Effector CD4-positive, alpha-beta T cell (primary cell): ENCODE measurements around the gene AIM2.
"Not testable (repeated sequence)": the region's sequence is repeated elsewhere in the genome, so short reads cannot be mapped to it uniquely, and the experiment has no call there.

Source experiments
- DNase-seq: peaks from one replicate; pipeline ENCODE4 v3.0.0-alpha.2; 2020
- total RNA-seq: gene quantifications from one replicate; lab custom pipeline; 2026; lab: John Stamatoyannopoulos, UW

Gene AIM2, protein sequence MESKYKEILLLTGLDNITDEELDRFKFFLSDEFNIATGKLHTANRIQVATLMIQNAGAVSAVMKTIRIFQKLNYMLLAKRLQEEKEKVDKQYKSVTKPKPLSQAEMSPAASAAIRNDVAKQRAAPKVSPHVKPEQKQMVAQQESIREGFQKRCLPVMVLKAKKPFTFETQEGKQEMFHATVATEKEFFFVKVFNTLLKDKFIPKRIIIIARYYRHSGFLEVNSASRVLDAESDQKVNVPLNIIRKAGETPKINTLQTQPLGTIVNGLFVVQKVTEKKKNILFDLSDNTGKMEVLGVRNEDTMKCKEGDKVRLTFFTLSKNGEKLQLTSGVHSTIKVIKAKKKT
- 0.56 reads per million for total RNA-seq

DNA sequence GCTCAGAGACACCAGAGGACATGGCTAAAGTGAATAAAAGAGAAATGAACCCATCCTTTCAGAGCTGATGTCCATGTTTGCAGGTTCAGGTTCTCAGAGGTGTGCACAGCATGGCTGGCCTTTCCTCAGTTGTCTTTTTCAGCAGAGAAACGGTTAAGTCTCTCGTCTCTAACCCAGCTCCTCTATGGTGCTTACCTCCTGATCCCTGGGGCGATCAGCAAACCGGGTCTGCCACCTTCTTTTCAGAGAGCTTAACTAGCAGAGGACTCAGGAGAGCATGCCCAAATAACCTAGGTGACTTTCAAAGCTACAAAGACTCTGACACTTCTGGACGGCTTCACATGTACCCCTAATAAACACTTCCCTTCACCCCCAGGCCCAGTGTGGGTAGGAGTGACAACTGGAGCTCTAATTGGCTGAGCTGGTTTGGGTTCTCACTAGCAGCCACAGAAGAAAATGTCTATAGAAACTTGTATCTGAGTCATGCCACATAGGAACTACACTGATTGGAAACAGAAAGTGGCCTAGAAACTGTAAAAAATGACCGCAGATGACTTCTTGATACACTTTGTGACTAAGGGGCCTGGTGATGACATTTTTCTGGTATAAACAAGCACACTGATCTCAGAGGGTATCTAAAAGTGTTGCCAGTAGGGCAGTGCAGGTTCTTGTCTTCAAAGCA is at the start of gene AIM2:
Gene AIM2, minus strand, starts transcription at position 329 of the 682 bp plus-strand sequence. CDS start 3,267 bp downstream, outside the sequence.
- peak; percentile 37 for DNase-seq

DNA sequence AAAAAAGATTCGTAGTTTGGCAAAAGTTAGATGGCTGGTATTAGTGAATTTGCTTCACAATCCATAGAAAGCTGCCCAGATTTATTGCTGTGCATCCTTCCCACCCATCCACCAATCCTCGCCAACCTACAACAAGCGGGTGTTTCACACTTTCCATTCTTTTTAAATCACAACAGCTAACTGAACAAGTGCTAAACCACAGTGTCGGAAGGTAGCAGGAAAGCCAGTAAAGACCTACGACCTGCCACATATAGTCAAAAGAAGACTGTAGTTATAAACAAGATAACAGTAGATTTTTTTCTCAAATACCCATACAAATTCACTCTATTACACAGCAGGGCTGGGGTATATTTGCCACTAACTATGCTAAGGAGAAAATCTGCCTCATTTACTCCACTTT is 47.0 kb upstream of the AIM2 start:
- DNase-seq: no peak

DNA sequence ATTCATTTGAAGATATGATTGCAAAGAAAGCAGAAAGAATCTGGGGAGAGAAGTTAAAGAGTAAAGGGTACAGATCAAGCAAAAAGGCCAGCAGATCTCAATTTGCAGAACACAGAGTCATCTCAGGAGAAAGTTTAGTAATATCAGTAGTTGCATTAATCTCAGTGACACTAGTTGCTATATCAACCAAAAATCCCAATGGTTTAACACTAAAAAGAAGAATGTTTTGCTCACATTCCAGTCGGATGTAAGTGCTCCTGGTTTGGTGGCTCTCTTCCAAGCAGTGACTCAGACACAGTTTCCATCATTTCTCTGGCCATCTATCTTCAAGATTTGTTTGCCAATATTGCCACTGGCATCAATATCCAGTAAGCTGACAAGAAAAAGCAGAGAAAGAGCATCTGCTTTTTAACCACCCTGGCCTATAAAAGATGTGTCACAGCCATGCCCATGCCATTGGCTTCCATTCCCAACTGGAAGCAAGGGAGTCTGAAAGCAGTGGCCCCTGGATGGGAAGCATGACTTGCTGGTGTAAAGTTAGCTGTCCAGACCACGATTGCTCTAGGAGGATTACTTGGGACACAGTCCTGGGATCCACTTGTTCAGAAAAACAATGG is 45.5 kb upstream of the AIM2 start:
- DNase-seq: no peak

DNA sequence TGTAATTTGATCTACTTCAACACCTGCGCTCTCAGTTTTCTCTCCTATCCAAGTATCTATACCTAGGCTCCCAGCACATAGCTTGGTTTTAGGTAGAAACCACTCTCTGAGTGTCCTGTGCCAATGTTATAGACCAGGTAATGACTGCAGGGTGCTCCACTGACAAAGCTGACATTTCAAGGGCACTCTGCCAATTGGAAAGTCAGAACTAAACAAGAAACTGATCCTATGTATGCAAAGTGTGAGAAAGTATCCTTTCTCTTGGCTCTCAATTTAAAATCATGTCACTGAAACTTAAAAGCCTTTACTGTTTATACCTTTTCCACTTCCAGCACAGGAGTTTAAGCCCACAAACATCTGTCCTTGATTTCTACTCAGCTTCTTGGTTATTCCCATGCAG is 45.0 kb upstream of the AIM2 start:
- DNase-seq: no peak

DNA sequence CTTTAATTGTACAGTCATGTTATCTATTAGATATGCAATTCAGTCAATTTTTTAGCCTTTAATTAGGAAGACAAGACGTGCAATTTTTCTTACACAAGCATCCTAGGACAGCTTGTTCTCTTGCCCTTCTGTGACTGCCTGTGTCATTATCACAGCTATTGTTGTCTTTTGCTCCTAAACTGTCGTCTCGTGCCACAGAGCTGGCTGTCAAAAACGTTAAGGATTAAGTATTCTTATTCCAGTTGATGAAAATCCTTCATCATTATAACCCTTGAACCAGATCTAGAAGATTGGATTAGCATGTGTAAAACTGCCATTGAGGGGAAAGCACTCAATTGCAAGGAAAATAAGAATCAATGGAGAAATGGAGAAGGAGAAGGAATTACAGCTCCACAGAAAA is 43.8 kb upstream of the AIM2 start:
- no peak for DNase-seq

DNA sequence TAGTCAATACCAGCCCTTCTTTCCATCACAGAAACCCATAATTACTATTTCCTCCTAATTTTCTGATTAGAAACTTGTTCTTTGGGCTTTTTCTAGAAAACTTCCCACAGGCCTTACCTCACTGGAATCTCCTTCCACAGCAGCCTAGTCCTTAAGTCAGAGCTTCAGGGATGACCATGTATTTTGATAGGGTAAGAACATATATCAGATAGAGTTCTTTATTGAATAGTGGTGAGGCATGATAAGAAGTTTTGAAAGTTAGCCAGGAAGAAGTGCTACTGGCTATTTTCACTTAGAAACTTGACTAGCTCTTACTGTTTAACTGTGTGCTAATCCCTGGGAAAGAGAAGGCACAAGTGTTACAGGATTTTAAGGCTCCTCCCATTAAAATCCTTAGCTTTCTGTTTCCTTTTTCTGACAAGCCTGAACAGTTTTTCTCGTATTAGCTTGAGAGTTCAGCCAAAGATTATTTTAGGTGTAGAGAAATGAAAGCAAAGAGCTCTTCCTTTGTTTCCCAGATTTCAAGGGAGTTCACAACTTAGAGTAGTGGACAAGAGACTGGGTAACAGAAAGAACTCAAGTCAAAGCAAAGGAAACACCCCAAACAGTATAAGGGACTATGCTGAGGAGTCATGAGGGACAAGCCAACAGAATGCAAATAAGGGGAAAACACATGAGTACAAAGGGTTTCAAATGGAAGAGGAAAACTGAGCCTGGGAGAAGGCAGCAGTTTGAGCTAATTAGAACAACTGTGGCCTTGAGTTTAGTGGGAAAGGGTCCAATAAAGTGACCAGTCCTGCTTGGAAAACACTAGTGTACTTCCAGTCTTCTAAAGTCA is 37.2 kb upstream of the AIM2 start:
- DNase-seq: no peak

DNA sequence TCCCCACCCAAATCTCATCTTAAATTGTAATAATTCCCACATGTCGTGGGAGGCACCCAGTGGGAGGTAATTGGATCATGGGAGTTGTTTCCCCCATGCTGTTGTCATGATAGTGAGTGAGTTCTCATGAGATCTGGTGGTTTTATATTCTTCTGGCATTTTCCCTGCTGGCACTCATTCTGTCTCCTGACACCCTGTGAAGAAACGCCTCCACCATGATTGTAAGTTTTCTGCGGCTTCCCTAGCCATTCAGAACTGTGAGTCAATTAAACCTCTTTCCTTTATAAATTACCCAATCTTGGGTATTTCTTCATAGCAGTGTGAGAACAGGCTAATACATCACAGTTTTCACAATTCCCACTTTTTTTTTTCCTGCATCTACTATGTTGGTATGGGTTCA is 26.5 kb upstream of the AIM2 start:
- DNase-seq: not testable (repeated sequence)

DNA sequence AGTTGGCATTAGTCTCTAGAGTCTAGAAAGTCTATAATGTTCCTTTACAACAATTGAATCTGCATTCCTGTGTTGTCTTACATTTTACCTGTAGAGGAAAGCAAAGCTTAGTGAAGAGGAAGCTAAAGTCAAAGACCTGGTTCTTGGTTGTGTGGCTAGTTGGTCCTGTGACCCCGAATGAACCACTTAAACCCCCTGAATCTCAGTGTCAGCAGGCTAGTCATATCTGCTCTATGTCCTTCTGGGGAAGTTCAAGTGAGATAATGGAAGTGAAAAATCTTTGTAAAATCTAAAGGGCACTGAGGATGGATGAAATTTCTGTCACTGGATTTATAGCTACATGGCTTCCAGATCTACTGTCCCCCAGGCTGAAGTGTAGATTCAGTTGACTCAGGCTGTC is 24.0 kb upstream of the AIM2 start:
- no peak for DNase-seq

DNA sequence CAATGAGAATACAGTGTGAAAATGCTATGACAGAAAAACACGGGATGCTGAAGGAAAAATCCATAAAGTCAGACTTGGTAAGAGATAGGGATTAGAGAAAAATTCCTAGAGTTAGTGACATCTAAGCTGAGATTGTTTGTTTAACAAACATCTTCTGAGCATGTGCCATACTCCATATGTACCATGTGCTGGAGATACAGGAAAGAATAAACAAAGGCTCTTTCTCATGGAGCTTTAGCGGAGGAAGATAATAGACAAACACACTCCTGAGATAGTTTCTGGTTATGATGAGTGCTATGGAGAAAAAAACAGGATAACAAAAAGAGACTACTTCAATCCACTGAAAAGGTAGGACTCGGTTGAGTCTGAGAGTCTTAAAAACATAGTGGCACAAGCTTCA is 22.0 kb upstream of the AIM2 start:
- DNase-seq: no peak

DNA sequence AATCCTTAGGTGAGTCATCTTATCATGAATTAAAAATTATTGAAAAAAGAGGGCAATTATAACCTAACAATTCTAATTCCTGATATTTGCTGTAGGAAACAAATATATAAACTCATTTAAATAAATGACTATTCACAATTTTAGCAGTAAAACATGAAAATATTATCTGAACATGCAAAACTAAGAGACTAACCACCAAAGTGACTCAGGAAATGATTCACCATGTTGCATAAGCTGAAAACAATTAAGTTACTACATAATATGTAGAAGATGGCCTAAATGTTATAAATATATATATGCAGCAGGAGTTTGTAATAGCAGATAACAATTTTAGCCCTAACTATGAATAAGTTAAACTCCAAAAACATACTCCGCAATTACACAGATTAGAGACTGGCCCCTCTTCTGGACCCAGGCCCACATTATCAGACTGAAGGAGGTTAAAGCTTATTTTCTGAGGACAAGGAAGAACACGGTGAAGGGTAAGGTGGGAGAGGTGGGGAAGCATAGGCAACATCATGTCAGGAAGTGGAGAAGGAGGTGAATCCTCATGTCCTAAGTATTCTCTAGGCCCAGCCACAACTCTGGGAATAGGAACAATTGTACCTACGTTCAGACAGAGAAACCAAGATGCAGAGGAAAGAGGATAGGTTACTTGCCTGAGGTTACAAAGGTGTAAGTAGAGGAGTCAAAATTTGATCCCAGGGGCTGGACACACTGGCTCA is 15.6 kb upstream of the AIM2 start:
- DNase-seq: no peak

DNA sequence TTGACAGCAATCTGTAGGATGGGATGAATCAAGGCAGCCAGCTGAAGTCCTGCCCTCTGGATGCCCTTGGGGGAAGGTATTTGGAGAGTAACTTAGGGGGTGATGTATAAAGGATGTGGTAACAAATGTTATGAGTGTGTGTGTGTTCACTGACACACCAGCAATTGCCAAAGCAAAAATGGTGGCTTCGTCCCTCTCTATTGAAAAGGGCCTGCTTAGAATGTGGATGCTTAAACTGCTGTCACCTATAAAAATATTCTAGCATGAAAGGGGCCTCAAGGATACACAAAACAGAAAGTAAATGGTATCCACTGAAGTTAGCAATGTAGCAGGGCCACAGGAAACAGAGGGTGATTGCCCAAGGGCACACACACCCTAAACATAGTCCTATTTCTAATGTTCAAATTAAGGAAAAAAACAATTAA is 15.1 kb upstream of the AIM2 start:
- DNase-seq: no peak

DNA sequence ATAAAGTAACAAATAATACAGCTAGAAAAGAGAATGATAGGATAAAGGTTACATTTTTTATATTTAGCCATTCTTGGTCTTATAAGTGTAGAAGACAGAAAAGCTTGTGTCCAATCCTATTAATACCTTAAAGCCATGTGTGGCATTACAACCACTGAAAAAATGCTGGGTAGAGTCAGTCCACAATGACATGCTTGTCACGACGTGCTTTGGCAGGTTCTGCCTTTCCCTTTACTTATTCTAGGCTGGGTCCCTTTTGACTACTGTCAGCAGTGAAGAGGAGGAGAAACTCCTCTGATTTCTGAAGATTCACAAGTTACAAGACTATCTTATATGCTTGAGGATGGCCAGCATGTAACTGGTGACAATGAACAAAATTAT is 14.6 kb upstream of the AIM2 start:
- no peak for DNase-seq

DNA sequence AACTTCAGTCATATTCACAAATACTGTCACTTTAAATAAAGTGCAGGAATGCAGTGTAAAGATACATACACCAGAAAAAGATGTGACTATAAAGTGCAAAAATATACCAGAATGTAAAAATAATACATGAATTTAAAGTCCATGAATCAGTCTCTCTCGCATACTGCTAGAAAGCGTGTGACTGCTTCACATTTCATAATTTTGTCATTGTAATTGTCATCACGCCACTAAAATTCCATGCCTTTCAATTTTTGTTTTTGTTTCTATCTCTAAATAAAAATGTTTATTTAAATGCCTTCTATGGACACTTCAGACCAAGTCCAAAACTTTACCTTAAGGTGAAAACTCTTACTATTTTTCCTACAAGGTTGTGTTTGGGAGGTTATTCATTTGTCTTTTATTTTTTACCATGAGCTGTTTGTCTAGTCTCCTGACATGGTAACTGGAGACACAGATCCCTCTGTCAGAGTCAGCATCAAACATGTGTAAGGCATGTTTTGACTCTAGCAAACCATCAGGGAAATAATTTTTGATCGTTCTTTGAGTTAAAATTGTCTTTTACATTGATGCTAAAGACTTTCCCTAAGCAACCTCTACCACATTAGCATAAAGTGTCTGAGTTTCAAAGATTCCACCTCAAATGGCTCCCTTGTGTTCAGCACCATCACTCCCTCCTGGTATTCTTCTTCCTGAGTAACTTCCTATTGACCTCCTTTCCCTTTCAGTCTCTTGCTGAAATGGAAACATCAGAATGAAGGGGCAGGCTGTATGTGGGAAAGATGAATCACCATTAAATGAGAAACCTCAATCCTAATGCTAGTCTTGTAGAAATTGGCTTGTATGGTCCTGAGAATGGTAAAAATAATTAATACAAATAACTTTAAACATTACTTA is 14.0 kb upstream of the AIM2 start:
- no peak for DNase-seq

DNA sequence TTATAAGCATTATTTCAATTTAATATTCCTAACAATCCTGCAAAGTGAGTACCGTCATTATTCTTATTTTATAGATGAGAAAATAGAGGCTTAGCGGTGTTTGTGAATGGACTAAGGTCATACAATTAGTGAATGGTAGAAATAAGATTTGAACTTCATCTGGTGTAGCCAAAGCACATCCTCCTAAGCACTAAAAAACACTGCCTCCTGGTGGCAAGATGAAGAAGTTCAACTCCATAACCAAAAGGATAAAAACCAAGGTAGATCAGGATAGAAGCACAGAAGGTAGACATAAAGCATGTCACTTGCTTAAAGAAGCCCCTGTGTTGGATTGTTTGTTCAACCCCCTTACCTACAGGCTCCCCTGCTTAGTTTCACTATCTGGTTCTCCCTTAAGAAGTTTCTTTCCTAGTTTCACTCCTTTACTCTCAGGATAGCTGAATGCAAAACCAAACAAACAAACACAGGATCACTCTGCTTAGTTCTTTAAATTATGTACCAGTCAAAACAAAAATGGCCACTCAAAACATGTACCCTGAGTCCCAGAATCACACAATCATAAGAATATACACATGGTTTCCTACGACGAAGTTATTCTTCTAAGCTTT is 12.7 kb upstream of the AIM2 start:
- DNase-seq: no peak

DNA sequence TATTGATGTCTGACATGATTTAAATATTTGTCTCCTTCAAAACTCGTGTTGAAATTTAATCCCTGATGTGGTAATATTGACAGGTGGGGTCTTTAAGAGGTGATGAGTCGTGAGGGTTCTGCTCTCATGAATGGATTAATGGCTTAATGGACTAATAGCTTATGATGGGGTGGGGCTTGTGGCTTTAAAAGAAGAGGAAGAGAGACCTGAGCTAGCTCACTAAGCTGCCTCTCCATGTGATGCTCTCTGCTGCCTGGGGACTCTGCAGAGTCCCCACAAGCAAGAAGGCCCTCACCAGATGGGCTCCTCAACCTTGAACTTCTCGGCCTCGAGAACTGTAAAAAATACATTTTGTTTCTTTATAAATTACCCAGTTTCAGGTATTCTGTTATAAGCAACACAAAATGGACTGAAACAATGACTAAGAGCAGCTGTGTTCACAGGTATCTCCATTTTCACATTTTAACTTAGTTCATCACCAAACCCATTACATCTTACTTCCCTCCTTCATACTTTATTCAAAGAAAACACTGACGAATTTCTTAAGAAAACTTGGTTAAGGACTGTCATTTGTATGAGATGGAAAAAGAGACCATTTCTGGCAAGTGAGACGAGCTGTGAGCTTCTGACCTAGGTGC is 12.1 kb upstream of the AIM2 start:
- DNase-seq: no peak

DNA sequence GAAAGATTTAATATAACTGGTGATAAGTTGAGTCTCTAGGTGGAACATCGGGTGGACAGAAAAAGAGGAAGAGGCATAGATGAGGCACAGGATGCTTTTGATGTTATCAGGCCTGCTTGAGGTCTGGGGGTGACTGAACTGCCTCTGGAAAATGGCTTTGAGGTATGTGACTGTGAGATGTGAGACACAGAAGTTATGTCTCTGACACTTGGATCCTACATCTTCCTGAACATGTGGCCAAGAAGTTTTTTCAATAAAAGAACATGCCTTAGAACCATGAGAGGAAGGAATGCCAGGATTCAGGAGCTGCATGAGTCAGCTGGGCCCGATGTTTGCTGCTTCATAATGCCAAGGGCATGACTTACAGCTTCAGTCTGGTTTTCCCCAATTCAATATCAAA is 11.5 kb upstream of the AIM2 start:
- no peak for DNase-seq

DNA sequence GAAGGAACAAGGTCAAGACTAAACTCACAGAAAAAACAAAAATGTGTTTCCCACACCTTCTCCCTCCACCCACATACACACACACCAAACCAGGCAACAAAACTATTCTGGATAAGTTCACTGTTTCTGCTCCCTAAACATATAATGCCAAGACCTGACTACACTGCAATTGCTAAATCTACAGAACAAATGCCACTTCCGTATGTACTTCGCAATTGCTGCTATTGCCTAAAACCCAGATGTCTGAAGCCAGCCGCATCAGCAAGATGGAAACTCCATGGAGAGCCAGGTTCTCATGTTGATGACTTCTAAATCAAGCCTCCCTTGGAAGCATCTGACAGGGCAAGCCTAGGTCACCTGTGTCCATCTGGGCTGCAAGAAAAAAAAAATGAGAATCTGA is 8.3 kb upstream of the AIM2 start:
- no peak for DNase-seq

DNA sequence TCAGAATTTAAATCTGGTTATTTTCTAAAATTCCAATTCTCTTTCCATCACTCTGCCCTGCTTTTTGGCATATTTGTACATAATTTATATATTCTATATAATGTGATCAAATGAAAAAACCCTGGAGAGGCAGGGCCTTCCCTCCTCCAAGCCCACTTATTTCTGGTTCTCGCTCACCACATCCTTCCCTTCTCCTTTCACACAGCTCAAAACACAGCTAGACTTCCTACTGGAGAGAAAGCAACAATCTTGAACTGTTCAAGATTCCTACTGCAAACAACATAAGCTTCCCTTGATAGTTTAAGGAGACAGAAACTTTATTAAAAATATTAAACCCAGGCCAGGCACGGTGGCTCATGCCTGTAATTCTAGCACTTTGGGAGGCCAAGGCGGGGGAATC is 7.6 kb upstream of the AIM2 start:
- DNase-seq: no peak

DNA sequence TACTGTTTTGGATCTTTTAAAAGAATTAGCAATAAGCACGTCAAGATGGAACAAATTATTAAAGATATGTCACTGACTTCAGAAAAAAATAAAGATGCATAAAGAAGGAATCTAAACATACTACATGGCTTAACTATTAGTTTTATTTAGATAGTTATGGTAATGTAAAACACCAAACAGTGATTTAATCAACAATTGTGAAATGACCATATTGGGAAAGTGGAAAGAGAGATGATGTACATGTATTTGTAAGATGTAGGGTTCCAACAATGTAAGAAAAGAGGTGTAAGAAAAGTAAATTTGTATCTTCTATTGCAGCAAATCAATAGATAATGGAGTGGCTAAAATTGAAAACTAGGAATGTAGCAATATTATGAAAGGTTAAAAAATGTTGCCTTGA is 6.4 kb upstream of the AIM2 start:
- no peak for DNase-seq

DNA sequence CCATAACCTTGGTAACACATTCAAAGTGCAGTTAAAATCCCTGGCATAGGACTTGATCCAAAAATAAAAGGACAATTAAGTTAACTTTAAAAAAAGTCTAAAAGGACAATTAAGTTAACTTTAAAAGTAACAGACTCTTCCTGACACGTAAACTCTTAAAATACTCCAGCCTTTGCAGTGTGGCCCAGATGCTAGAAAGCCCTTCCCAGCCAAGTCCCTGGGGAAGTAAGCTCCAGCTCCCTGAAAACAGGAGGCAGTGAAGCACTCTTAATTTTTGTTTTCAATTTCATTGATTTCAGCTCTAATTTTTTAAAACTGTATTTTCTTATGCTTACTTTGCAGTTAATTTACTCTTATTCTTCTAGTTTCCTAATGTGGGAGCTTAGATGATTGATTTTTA is 5.1 kb upstream of the AIM2 start:
- DNase-seq: no peak
